ENCODE data around the gene SMIM41. TPM values are rescaled to one million over a fixed set of nuclear protein-coding genes. Genes with fewer than 3 reads are reported as not detected.

The SMIM41 gene
- total RNA-seq, 1 experiment from 2014 or later, result not detected

DNA sequence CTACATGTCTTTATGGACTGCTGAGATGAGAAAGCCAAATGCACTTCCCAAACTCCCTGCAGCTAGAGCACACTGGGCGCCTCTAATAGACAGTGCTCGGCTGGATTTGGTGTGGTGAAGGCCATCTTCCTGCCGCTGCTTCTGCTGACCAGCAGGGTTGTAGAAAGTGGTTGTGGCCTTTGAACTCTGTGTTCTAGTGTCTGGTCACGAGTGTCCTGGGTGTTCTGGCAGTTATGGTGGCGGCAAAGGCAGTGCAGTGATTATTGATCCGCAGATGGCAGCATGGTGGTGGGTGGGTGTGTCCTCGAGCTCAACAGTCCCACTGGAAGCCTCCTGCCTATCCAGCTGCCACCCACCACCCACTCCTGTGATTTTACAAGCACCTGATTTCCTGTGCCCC lies 43.4 kb downstream of the SMIM41 start:
- Histone ChIP-seq H4K20me1 (ENCODE audit: insufficient read depth) (no peaks in the 10 kb centered on the region), H3K4me2 (no peak overlapping the region), H3K27ac (no peak overlapping the region), H3K36me3 (ENCODE audit: low read depth) (no peaks in the 10 kb centered on the region), H3K79me2 (ENCODE audit: low read depth) (no peaks in the 10 kb centered on the region), H3K9me2 (ENCODE audit: insufficient read depth) (no peaks in the 10 kb centered on the region), H3K27me3 (ENCODE audit: insufficient read depth, low read depth) (no peaks in the 10 kb centered on the region), H2AFZ (no peak overlapping the region), H3K4me3 (no peak overlapping the region), H3K9me3 (ENCODE audit: insufficient read depth, low read depth) (no peaks in the 10 kb centered on the region), H3F3A (ENCODE audit: insufficient read depth, low read depth) (no peaks in the 10 kb centered on the region; the same call in 1 of the 2 replicates), H3K4me1 (replicated peaks; ENCODE audit: insufficient read depth) (no peaks in the 10 kb centered on the region)
- no peak for TF ChIP-seq EZH2 (IDR thresholded peaks at IDR 0.05; ENCODE audit: low read depth)
- TF ChIP-seq, protein P1, sequence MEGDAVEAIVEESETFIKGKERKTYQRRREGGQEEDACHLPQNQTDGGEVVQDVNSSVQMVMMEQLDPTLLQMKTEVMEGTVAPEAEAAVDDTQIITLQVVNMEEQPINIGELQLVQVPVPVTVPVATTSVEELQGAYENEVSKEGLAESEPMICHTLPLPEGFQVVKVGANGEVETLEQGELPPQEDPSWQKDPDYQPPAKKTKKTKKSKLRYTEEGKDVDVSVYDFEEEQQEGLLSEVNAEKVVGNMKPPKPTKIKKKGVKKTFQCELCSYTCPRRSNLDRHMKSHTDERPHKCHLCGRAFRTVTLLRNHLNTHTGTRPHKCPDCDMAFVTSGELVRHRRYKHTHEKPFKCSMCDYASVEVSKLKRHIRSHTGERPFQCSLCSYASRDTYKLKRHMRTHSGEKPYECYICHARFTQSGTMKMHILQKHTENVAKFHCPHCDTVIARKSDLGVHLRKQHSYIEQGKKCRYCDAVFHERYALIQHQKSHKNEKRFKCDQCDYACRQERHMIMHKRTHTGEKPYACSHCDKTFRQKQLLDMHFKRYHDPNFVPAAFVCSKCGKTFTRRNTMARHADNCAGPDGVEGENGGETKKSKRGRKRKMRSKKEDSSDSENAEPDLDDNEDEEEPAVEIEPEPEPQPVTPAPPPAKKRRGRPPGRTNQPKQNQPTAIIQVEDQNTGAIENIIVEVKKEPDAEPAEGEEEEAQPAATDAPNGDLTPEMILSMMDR (conservative IDR thresholded peaks at IDR 0.05), result no peak
- intact Hi-C loops (cut with micrococcal nuclease; ENCODE audit: unreplicated experiment), result loop anchor here (1.0 to 5.0 kb wide), 2 partner anchors 98 to 121 kb away; no protein-coding TSS in a partner anchor
- no peak for DNase-seq
- POLR2A ChIA-PET (ENCODE audit: unreplicated experiment), result no interaction called here
- CTCF ChIA-PET, result interaction anchor here (0.6 to 1.9 kb wide), 6 partner anchors 92 to 752 kb away, joined by 3 to 13 read pairs (median 4); no protein-coding TSS in a partner anchor
- no TSS peak for BruUV-seq (replicated peaks)

GRCh38 chr12:52123487-52124186 lies 44.1 kb downstream of the SMIM41 start:
- H2AFZ ChIP-seq, result no peak overlapping the region
- H4K20me1 ChIP-seq (ENCODE audit: insufficient read depth), result no peaks in the 10 kb centered on the region
- no peaks in the 10 kb centered on the region for H3K79me2 ChIP-seq (ENCODE audit: low read depth)
- H3K9me3 ChIP-seq (ENCODE audit: insufficient read depth, low read depth), result no peaks in the 10 kb centered on the region
- no peaks in the 10 kb centered on the region for H3K36me3 ChIP-seq (ENCODE audit: low read depth)
- H3K4me2 ChIP-seq, result no peak overlapping the region
- intact Hi-C loops (cut with micrococcal nuclease; ENCODE audit: unreplicated experiment), result loop anchor here (5.0 kb wide), 1 partner anchor 121 kb away; no protein-coding TSS in a partner anchor
- H3K9me2 ChIP-seq (ENCODE audit: insufficient read depth), result no peaks in the 10 kb centered on the region
- no peaks in the 10 kb centered on the region for H3K27me3 ChIP-seq (ENCODE audit: insufficient read depth, low read depth)
- no peak overlapping the region for H3K27ac ChIP-seq
- no TSS peak for BruUV-seq (replicated peaks)
- CTCF ChIA-PET, result interaction anchor here (0.6 to 1.9 kb wide), 5 partner anchors 94 to 728 kb away, joined by 3 to 11 read pairs (median 6); no protein-coding TSS in a partner anchor
- TF ChIP-seq, protein P1 (conservative IDR thresholded peaks at IDR 0.05), result no peak
- POLR2A ChIA-PET (ENCODE audit: unreplicated experiment), result interaction anchor here (0.5 kb wide), 1 partner anchor 39 kb away, joined by 4 read pairs; no protein-coding TSS in a partner anchor
- no peaks in the 10 kb centered on the region; the same call in 1 of the 2 replicates for H3F3A ChIP-seq (ENCODE audit: insufficient read depth, low read depth)
- H3K4me1 ChIP-seq (replicated peaks; ENCODE audit: insufficient read depth), result no peaks in the 10 kb centered on the region
- DNase-seq, result no peak
- no peak overlapping the region for H3K4me3 ChIP-seq

DNA sequence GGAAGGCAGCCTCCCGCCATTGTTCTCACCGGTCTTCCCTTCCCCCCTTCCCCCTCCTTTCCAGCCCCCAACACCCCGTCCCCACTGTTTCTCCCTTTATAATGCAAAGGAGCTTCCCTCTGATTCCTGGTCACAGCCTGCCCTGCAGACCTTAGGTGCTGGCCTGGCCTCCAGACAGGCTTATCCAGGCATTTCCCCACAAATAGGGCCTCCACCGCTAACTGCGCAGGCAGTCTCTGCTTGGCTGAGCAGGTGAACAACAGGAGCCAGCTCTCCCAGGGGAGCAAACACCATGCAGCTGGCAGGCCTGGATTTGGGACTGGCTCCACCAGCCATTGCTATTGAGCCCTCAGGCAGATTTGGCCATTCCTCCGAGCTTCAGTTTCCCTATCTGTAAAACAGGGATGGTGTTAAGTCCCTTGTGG lies 46.0 kb downstream of the SMIM41 start:
- BruUV-seq (replicated peaks), result no TSS peak
- Histone ChIP-seq H3K79me2 (ENCODE audit: low read depth) (no peaks in the 10 kb centered on the region), H3K9me3 (ENCODE audit: insufficient read depth, low read depth) (no peaks in the 10 kb centered on the region), H2AFZ (no peak overlapping the region), H3K4me3 (no peak overlapping the region), H3K9me2 (ENCODE audit: insufficient read depth) (no peaks in the 10 kb centered on the region), H4K20me1 (ENCODE audit: insufficient read depth) (no peaks in the 10 kb centered on the region), H3F3A (ENCODE audit: insufficient read depth, low read depth) (no peaks in the 10 kb centered on the region; the same call in 1 of the 2 replicates), H3K27me3 (ENCODE audit: insufficient read depth, low read depth) (no peaks in the 10 kb centered on the region), H3K4me1 (replicated peaks; ENCODE audit: insufficient read depth) (no peaks in the 10 kb centered on the region), H3K4me2 (no peak overlapping the region), H3K27ac (no peak overlapping the region), H3K36me3 (ENCODE audit: low read depth) (no peaks in the 10 kb centered on the region)
- intact Hi-C loops (cut with micrococcal nuclease; ENCODE audit: unreplicated experiment), result no loop called here
- no peak for TF ChIP-seq EZH2 (IDR thresholded peaks at IDR 0.05; ENCODE audit: low read depth)
- TF ChIP-seq, protein P1 (conservative IDR thresholded peaks at IDR 0.05), result no peak
- POLR2A ChIA-PET (ENCODE audit: unreplicated experiment), result interaction anchor here (0.6 kb wide), 1 partner anchor 48 kb away, joined by 26 read pairs; no protein-coding TSS in a partner anchor
- CTCF ChIA-PET, result interaction anchor here (0.8 to 0.9 kb wide), 2 partner anchors 100 to 247 kb away, joined by 3 to 5 read pairs; no protein-coding TSS in a partner anchor
- DNase-seq, result no peak
